Measurements from ENCODE around the gene TRPM6.
A peak's percentile ranks its signal among the peaks of the same experiment; 100 is the strongest.

The TRPM6 gene

DNA sequence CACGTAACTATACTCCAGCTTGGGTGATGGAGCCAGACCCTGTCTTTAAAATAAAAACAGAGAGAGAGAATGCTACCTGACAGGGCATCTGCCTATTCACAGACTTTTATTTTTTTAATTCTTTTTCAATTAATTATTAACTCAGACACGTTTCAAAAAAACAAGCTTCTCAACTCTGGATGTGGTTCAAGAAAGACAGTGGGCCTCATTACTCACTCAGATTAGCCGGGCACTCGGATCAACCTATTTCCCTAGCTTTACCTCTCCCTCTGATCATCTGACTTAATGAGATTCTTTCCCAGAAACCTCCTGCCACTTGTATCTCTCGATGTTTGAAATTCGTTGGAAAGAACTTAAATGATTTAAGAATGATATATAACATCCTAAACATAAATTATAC is 134.1 kb downstream of the TRPM6 start:
- DNase-seq (ENCODE audit: low read depth), result no peak
- H3K4me3 ChIP-seq (ENCODE audit: low read length), result no peak overlapping the region
- TF ChIP-seq, protein P1, sequence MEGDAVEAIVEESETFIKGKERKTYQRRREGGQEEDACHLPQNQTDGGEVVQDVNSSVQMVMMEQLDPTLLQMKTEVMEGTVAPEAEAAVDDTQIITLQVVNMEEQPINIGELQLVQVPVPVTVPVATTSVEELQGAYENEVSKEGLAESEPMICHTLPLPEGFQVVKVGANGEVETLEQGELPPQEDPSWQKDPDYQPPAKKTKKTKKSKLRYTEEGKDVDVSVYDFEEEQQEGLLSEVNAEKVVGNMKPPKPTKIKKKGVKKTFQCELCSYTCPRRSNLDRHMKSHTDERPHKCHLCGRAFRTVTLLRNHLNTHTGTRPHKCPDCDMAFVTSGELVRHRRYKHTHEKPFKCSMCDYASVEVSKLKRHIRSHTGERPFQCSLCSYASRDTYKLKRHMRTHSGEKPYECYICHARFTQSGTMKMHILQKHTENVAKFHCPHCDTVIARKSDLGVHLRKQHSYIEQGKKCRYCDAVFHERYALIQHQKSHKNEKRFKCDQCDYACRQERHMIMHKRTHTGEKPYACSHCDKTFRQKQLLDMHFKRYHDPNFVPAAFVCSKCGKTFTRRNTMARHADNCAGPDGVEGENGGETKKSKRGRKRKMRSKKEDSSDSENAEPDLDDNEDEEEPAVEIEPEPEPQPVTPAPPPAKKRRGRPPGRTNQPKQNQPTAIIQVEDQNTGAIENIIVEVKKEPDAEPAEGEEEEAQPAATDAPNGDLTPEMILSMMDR (IDR thresholded peaks at IDR 0.05; ENCODE audit: insufficient read depth, low read depth, low read length, missing control alignments), result no peak

DNA sequence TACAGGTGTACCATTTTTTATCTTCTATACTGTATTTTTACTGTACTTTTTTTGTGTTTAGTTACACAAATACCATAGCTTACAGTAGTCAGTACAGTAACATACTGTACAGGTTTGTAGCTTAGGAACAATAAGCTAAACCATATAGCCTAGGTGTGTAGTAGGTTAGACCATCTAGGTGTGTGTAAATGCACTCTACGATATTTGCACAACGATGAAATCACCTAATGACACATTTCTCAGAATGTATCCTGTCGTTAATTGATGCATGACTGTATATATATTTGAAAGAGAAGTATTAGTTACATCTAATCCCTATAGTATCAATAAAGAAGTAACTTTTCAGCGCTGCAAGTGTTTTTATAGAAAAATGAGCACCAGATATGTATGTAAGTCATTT is 138.8 kb downstream of the TRPM6 start:
- peak; percentile 64 for DNase-seq (ENCODE audit: low read depth)
- TF ChIP-seq, protein P1 (IDR thresholded peaks at IDR 0.05; ENCODE audit: insufficient read depth, low read depth, low read length, missing control alignments), result no peak
- H3K4me3 ChIP-seq (ENCODE audit: low read length), result no peak overlapping the region

DNA sequence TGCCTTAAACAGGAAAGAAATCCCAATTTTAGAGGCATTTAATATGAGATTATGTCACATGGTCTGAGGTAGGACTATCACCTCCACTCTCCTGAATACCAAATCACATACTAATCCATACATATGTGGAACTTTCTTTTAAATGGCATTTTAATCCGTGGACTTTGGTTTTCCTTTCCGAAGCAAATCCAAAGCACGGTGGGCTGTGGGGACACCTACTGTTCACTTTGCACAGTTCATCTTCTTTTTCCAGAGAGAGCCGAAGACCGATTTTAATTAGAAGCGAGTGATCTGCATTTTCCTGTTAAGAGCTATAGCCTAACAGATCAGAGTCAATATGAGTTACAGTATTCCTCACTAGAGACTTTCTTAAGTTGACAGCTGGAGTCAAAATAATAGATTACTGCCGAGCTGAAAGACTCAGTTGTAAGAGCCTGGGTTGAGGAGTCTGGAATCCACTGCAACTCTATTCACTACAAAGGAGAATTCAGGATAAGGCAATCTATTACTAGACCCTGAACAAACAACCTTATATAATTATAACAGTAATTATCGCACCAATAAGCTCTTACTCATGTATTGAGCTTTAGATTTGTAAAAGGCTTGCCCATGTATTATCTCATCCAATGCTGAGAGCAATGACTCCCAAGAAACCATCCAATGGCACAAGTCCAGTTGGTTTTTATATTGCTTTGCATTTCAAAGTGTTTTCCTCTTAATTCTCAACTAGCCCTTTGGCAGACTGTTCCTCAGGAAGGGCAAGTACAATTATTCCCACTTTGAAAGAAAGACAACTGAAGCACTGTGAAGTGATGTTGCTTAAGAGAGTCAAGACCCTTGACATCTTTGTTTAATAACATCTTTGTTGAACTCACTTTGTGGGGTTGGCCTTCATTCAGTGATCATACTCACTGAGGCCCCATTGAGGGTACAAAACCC is 144.7 kb downstream of the TRPM6 start:
- no peak overlapping the region for H3K4me3 ChIP-seq (ENCODE audit: low read length)
- TF ChIP-seq, protein P1 (IDR thresholded peaks at IDR 0.05; ENCODE audit: insufficient read depth, low read depth, low read length, missing control alignments), result peak; percentile 75
- peak; percentile 41 for DNase-seq (ENCODE audit: low read depth)

DNA sequence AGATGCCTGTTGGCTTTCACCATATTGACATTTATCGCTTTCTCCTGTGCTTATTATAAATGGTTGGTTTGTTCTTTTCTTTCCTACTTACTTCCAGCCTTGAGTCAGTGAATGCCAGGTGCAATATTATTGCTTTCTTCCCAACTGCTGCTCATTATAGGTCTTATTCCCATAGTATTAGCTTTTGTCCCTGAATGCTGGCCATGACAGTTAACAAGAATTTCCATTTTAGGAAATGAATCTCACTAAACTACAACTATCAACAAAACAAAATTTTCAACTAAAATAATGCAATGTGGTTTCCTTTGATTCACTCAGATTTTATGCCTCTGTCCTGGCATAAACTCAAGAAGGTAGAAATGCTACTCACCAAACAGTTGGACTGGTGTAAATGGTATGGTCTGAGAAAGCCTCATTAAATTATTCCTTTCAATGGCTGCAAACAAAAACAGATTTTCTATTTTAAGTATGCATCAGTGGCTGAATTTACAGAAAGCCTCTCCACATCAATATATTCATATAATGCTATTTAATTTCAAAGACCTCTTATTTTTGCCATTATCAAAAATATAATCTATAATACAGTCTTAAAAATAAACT is 145.4 kb downstream of the TRPM6 start:
- H3K4me3 ChIP-seq (ENCODE audit: low read length), result no peak overlapping the region
- DNase-seq (ENCODE audit: low read depth), result no peak
- TF ChIP-seq, protein P1 (IDR thresholded peaks at IDR 0.05; ENCODE audit: insufficient read depth, low read depth, low read length, missing control alignments), result no peak

DNA sequence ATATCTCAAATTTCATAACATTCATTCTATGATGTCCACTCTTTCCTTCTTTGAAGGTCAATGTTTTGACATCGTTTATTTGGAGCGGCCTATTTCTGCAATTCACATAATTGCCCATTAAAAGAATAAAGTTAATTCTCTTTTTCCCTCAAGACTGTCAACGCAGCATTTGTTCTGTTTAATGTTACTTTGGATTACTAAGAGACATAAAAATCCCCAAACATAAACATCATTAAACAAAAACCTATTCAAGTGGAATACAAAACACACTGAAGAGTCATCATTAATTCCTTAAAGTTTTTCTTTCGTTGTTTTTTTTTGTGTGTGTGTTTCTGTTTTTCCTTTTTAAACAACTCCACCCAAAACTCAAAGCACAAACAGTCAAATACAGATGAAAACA is 151.1 kb downstream of the TRPM6 start:
- DNase-seq (ENCODE audit: low read depth), result no peak
- no peak overlapping the region for H3K4me3 ChIP-seq (ENCODE audit: low read length)
- TF ChIP-seq, protein P1 (IDR thresholded peaks at IDR 0.05; ENCODE audit: insufficient read depth, low read depth, low read length, missing control alignments), result no peak

DNA sequence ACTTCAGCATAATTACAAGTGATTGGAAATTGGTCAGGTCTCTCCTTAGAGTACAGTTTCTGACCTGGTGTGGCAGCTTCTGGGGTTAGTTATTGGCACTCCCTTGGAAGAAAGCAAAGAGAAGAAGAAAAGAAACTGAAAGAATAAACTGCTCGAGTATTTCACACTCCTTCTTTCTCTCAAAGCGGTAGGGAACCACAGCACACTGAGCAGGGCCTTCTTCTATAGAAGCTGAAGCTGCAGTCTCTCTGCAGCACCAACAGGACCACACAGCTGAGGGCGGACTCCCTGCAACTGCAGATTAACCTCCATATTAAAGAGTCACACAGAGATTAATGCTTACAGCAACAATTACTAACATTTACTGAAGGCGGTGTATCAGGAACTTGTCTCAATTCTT is 152.0 kb downstream of the TRPM6 start:
- TF ChIP-seq, protein P1 (IDR thresholded peaks at IDR 0.05; ENCODE audit: insufficient read depth, low read depth, low read length, missing control alignments), result no peak
- H3K4me3 ChIP-seq (ENCODE audit: low read length), result no peak overlapping the region
- no peak for DNase-seq (ENCODE audit: low read depth)
